ENCODE data around the gene KIAA1328. TPM values are rescaled to one million over a fixed set of nuclear protein-coding genes. Genes with fewer than 3 reads are reported as not detected.

The KIAA1328 gene
- total RNA-seq, 1 experiment from 2014 or later, result 2.8 TPM

DNA sequence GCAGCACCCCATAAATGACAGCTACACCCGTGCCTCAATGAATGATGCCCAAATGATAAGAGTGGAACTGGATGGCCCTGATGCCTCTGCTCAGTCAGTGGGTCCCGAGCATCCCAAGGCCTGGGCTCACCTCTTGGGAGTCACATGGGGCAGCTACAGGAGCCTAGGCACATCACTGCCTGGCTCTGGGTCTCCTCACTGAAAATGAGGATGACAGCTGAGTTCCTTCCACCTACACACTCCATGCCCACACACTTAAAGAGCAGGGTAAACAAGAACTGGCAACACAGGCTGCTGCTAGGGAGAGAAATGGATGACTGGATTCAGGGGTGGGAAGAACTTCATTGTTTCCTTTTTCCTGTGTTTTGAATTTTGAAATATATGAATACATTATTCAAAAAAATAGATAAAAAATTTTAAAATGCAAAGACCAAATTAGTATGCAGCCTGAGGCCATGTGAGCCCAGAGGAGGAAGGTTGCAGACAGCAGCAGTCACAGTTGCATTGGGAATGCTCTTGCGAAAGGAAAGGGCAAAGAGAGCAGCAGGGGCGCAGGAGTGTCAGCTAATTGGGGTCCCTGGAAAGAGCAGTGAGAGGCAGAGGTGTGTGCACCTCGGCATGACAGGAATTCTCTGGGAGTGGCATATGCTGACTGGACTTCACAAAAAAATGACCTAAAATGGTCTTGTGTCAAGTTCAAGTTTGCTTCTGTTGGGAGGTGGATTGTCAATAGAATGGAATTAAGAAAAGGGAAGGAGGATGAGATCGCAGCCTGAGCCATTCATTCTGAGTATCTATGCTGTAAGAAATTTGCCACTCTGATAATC lies 409.6 kb downstream of the KIAA1328 start:
- no peak overlapping the region for H3K4me3 ChIP-seq (ENCODE audit: insufficient read depth, low read depth, low read length)
- no peaks in the 10 kb centered on the region for H3K36me3 ChIP-seq (replicated peaks; ENCODE audit: control insufficient read depth, insufficient read depth, low read length)
- H3K27me3 ChIP-seq (ENCODE audit: control insufficient read depth, insufficient read depth, low read length), result peaks cover 9% of the 10 kb centered on the region; the same call in 1 of the 2 replicates
- no peak for DNase-seq

DNA sequence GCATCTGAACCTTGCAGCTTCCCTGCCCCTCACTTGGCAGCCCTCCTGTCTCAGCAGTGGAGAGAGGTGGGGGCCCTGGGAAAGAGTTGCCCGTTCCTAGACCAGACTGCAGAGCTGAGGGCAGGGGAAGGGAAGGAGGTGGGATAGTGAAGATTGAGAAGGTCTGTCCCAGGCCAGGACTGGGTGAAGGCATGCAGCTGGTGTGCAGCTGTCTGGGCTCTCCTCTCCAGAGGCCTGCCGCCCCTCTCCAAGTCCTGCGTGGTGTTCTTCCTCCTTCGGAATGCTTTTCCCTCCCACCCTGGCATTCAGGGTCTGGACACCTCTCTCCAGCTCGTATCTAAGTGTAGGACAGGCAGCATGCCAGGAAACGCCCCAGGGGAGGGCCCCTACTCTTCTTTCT lies 413.2 kb downstream of the KIAA1328 start:
- Histone ChIP-seq H3K27me3 (ENCODE audit: control insufficient read depth, insufficient read depth, low read length) (peaks cover 18% of the 10 kb centered on the region; the same call in 1 of the 2 replicates), H3K36me3 (replicated peaks; ENCODE audit: control insufficient read depth, insufficient read depth, low read length) (no peaks in the 10 kb centered on the region), H3K4me3 (ENCODE audit: insufficient read depth, low read depth, low read length) (no peak overlapping the region)
- no peak for DNase-seq

DNA sequence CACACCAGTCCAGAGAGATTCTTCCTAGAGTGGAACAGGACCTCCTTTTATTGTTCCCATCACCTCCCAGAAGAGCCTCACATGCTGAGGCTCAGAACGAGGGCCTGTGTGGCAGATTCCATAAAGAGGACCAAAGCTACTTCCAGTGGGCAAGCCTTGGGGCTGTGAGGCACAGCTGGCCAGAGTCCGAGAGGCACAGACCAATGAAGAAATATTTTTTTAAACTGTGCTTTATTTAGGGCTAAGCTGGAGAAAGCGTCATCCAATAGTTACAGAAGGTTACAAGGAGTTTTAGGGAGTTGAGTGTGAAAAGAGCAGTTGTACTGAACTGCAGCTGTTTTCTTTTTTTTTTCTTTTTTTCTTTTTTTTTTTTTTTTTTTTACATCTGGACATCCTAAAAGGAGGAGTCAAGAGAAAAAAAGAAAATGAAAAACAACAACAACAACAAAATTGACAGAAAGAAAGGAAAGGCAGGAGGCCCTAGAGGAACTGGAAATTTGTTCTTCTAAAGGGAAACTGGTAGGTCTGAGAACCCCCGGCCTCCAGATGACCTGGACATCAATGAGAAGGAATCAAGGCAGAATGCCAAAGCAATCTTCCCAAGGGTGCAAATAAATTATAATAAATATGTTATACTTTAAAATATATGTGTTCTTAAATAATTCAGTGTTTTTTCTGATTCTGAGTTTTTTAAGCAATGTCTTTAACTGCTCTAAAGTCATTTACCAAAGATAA lies 414.1 kb downstream of the KIAA1328 start:
- Histone ChIP-seq H3K4me3 (ENCODE audit: insufficient read depth, low read depth, low read length) (no peak overlapping the region), H3K27me3 (ENCODE audit: control insufficient read depth, insufficient read depth, low read length) (peaks cover 18% of the 10 kb centered on the region; the same call in 1 of the 2 replicates), H3K36me3 (replicated peaks; ENCODE audit: control insufficient read depth, insufficient read depth, low read length) (no peaks in the 10 kb centered on the region)
- no peak for DNase-seq

DNA sequence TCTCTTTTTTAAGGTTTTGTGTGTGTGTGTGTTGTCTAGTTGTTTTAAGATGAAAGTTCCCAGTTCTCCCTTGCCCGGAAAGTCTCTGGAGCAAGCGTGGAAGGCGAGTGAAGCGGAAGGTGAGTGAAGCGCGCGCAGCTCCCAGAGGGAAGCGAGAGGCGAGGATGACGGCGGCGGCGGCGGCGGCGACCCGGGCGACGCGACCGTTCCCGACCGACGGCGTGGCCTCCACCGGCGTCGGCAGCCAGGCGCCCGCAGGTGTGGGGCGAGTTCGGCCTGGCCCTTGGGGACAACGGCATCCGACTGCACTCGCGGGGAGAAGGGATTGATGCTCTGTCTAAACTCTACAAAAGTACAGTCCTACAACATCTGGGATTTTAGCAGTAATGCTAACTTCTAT lies 414.8 kb downstream of the KIAA1328 start:
- H3K27me3 ChIP-seq (ENCODE audit: control insufficient read depth, insufficient read depth, low read length), result peaks cover 18% of the 10 kb centered on the region; the same call in 1 of the 2 replicates
- no peak overlapping the region for H3K4me3 ChIP-seq (ENCODE audit: insufficient read depth, low read depth, low read length)
- H3K36me3 ChIP-seq (replicated peaks; ENCODE audit: control insufficient read depth, insufficient read depth, low read length), result no peaks in the 10 kb centered on the region
- peak; percentile 82 for DNase-seq

DNA sequence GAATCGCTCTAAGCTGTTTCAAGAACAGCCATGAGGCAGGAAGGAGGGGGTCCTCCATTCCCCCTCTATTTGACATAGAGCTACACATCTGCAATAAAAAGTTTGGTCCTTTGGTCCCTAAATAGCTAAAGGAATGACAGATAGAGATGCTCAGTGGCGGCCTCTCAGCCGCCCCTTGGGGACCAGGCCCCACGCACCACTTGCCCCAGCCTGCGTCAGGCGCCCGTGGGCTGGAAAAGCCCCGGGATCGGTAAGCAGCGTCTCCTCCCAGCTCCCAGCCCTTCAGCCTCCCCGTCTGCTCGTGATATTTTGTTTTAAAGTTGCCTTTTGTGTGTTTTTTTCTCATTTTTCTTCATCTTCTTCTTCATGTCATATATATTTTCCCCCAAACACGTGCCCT lies 415.7 kb downstream of the KIAA1328 start:
- no peaks in the 10 kb centered on the region for H3K36me3 ChIP-seq (replicated peaks; ENCODE audit: control insufficient read depth, insufficient read depth, low read length)
- H3K27me3 ChIP-seq (ENCODE audit: control insufficient read depth, insufficient read depth, low read length), result peaks cover 18% of the 10 kb centered on the region; the same call in 1 of the 2 replicates
- peak; percentile 72 for DNase-seq
- no peak overlapping the region for H3K4me3 ChIP-seq (ENCODE audit: insufficient read depth, low read depth, low read length)

DNA sequence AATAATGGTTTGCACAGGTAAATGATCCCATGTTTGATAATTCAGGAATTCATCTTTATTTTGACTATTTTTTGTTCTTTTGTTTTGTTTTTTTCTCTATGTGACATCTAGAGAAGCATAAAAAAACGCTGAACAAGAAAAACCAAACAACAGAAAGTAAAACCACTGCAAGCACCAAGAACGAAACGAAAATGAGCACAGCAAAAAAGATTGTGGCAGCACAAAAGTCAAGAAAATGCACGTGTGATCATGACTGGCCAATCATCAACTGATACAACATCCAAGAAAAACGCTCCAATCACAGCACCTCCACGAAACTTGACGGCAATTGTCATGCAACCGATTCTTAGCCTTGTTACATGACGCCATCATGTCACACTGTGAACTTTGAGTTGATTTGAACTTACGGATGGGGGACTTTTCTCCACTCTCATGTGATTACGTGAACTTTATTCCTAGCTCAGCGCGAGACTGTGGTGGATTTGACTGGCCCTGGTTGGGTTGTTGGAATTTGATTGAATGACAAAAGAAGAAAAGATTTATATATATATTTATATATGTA lies 417.9 kb downstream of the KIAA1328 start:
- Histone ChIP-seq H3K27me3 (ENCODE audit: control insufficient read depth, insufficient read depth, low read length) (peaks cover 19% of the 10 kb centered on the region), H3K4me3 (ENCODE audit: insufficient read depth, low read depth, low read length) (no peak overlapping the region), H3K36me3 (replicated peaks; ENCODE audit: control insufficient read depth, insufficient read depth, low read length) (no peaks in the 10 kb centered on the region)
- peak; percentile 63 for DNase-seq

DNA sequence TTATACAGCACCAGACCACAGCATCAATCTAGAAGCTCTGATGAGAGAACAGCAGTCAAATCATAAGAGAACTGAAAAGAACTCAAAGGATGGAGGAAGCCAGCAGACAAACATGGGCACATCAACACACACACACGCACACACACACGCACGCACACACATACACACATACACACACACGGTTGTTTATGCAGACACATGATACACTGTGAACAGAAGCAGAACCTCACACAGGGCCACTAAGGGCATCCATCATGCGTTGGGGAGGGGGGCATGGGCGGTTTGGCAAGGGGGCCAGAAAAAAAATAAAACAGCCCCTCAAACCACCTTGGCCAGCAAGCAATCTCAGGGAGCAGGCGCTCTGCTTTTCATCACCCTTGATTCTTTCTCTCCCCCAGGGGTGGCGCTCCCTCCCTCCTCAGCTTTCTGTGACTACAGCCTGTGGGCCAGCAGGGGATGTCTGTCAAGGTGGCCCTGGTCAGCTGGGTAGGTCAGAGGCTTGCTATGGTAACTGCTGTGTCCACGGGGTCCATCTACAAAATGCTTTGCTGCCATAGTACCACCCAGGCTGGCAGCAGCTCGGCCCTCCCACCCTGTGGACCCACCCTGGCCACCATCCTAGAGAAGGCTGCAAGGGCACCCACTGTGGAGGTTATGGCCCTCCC lies 418.7 kb downstream of the KIAA1328 start:
- Histone ChIP-seq H3K4me3 (ENCODE audit: insufficient read depth, low read depth, low read length) (no peak overlapping the region), H3K36me3 (replicated peaks; ENCODE audit: control insufficient read depth, insufficient read depth, low read length) (no peaks in the 10 kb centered on the region), H3K27me3 (ENCODE audit: control insufficient read depth, insufficient read depth, low read length) (peaks cover 23% of the 10 kb centered on the region)
- peak; percentile 70 for DNase-seq

DNA sequence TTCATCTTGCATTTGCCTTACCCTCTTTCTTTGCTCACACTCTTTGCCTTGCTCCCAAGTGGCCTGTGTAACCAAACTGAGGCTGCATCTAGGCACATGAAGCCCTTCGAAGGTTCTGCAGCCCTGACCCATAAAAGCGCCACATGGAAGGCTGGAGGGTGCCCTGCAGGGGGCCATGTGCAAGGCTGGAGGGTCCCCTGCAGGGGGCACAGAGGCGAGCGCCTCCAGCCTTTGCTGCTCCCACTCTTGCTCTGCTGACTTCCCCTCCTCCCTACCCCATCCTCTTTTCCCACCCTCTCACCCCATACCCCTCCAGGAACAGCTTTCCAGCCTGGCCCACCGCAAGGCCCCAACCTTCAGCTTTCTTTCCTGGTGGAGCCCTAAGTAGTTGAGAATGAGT lies 419.4 kb downstream of the KIAA1328 start:
- Histone ChIP-seq H3K4me3 (ENCODE audit: insufficient read depth, low read depth, low read length) (no peak overlapping the region), H3K36me3 (replicated peaks; ENCODE audit: control insufficient read depth, insufficient read depth, low read length) (no peaks in the 10 kb centered on the region), H3K27me3 (ENCODE audit: control insufficient read depth, insufficient read depth, low read length) (peaks cover 26% of the 10 kb centered on the region)
- DNase-seq, result peak; percentile 64

DNA sequence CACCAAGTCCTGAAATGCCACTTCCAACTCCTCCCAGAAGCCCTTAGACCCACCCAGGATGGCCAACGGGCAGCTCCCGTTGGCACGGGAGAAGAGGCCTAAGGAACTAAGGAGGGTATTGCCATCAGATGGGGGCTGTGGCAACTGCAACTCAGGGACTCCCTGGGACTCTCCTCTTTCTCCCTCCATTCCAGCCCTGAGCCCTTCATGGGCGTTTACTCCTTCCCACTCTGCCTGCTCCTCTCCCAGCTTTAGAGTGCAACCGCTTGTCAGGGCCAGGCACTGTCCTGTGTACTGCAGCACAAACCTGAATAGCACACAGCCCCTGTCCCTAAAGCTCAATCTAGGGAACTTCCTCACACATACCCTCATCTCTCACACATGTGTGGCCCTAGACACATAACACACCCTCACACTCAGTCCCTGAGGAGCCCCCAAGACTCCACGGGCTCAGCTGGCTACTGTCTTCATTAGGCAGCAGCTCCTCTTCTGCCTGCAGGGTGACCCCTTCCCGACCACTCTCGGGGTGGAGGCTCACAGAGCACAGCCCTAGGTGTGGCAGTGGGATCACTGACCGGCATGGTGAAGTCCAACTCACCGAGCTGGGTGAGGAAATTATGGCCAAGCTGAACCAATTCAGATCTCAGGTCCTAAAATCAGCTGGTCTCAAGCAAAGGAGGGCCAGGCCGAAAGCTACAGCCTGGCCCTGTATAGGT lies 420.4 kb downstream of the KIAA1328 start:
- DNase-seq, result no peak
- Histone ChIP-seq H3K27me3 (ENCODE audit: control insufficient read depth, insufficient read depth, low read length) (peaks cover 28% of the 10 kb centered on the region), H3K4me3 (ENCODE audit: insufficient read depth, low read depth, low read length) (no peak overlapping the region)

DNA sequence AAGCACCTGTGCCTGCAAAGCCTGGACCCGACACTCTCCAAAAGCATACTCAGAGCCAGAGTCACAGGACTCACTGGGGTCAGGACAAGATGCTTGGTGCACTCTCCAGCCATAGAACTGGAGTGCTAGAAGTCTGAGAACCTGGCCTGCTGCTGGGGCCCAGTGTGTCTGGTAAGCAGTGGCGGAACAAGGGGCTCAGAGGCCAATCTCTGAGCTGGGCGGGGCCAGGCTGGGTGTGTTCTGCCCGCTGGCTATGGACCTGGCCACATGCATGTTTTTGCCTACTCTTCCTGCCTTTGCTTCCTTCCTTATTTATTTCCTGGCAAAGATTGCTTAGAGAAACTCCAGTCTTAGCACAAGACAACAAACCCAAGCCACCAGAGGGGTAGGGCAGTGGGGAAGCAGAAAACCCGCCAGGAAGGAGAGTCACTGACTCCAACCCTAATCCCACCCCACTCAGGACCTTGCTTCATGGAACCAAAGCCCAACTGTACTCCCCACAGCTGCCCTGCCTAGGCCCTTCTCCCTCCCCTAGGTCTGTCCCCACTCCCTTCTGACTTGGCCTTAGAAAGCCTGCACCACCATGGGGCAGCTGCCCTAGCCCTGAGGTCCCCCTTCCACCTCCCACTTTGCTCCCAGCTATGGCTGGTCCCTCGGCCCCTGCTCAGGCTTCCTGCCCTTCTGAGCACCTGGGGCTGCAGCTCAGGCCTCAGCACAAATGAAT lies 421.1 kb downstream of the KIAA1328 start:
- H3K4me3 ChIP-seq (ENCODE audit: insufficient read depth, low read depth, low read length), result no peak overlapping the region
- H3K36me3 ChIP-seq (replicated peaks; ENCODE audit: control insufficient read depth, insufficient read depth, low read length), result no peaks in the 10 kb centered on the region
- H3K27me3 ChIP-seq (ENCODE audit: control insufficient read depth, insufficient read depth, low read length), result peaks cover 31% of the 10 kb centered on the region
- no peak for DNase-seq

More for the DNA sequence above, 420.4 kb downstream of the KIAA1328 start:
- no peaks in the 10 kb centered on the region for H3K36me3 ChIP-seq (replicated peaks; ENCODE audit: control insufficient read depth, insufficient read depth, low read length)

DNA sequence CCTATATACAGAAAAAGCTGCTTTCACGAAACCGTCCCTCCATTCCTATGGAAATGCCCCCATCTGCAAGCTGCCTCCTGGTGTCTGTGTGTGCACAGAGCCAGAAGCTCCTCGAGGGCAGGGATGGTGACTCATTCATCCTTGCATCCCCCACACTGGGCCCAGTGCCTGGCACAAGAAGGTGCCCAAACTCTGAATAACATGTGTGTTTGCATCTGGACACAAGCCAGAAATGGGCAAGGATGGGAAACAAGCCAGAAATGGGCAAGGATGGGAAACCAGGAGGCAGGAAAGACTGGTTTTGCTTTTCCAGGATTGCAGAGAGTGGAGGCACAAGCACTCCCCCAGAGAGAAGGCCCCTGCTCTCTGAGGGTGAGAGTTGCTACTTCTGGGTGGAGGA lies 422.8 kb downstream of the KIAA1328 start:
- Histone ChIP-seq H3K27me3 (ENCODE audit: control insufficient read depth, insufficient read depth, low read length) (peaks cover 40% of the 10 kb centered on the region), H3K36me3 (replicated peaks; ENCODE audit: control insufficient read depth, insufficient read depth, low read length) (no peaks in the 10 kb centered on the region), H3K4me3 (ENCODE audit: insufficient read depth, low read depth, low read length) (no peak overlapping the region)
- no peak for DNase-seq

DNA sequence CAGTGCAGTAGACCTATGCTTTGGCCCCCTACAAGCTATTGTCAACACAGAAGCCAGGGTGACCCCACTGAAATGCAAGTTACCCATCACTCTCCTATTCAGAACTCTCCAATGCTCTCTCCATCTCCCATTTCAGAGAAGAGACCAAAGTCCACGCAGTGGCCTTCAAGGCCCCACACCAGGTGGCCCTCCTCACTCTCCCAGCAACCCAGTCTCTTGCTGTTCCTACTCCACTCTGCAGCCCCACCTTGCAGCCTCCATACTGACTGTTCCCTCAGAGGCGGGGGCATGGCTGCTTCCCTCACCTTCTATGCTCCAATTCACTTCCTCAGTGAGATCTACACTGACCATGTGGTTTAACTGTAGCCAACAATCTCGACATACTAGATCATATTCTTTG lies 423.4 kb downstream of the KIAA1328 start:
- Histone ChIP-seq H3K27me3 (ENCODE audit: control insufficient read depth, insufficient read depth, low read length) (peaks cover 45% of the 10 kb centered on the region), H3K36me3 (replicated peaks; ENCODE audit: control insufficient read depth, insufficient read depth, low read length) (no peaks in the 10 kb centered on the region), H3K4me3 (ENCODE audit: insufficient read depth, low read depth, low read length) (no peak overlapping the region)

DNA sequence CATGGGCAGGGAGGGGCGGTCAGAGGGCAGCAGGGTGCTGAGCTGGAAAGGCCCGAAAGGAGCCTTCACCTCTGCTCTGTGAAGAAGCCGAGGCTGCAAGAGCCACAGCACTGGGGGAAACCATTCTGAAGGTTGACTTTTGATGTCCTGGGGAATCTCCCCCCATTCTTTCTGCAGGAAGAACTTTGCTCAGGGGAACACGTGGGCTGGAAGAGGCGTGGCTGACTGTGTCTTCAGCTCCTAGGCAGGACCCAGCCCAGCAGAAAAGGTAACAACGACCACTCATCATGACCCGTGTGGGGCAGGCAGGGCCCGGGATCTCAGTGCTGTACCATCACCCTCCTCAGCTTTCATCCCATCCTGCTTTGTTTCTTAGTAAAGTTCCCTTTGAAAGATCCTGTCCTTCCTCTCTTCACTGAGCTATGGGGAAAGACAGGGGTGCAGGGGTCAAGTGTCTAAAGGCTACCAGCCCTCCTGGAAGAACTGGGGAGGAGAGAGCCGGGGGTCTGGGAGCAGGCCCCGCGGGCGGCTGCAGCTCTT lies 424.0 kb downstream of the KIAA1328 start:
- H3K4me3 ChIP-seq (ENCODE audit: insufficient read depth, low read depth, low read length), result peak overlapping the region; percentile 61
- no peaks in the 10 kb centered on the region for H3K36me3 ChIP-seq (replicated peaks; ENCODE audit: control insufficient read depth, insufficient read depth, low read length)
- H3K27me3 ChIP-seq (ENCODE audit: control insufficient read depth, insufficient read depth, low read length), result peaks cover 47% of the 10 kb centered on the region
- DNase-seq, result peak; percentile 59

More for the DNA sequence above, 423.4 kb downstream of the KIAA1328 start:
- DNase-seq, result no peak
